ENCODE measurements around the gene PLXNA1. TPM values are rescaled to one million over a fixed set of nuclear protein-coding genes. Genes with fewer than 3 reads are reported as not detected.

Gene PLXNA1
- total and polyA plus RNA-seq, 9 of the 15 experiments (the other 6 are each of a cell fraction or from before 2014, with no cell fraction given): 0.23 to 59.9 (median 16.8) TPM

DNA sequence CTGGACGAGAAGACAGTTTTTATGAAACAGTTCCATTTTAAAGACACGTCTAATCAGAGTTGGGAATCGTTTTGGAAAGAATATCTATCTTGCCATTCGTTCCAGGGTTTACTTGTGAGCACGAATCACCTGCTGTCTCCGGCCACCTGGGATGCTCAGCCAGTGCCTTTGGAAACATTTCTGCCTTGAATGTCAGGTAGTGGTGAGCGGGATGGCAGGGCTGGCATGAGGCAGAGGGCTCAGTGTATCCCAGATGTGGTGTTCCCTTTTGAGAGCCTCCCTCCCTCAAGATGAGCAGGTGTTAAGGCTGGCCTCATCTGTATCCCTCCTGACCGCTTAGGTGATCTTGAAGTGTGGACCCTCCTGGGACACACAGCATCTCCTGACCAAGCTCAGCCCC is 47.9 kb upstream of the PLXNA1 start:
- intact Hi-C loops (cut with micrococcal nuclease) (no loop called here), in situ Hi-C loops (cut with MboI) (no loop called here)
- POLR2A ChIA-PET: interaction anchor here (0.8 to 1.7 kb wide), 3 partner anchors 11 to 89 kb away, joined by 3 to 4 read pairs (median 4); no protein-coding TSS in a partner anchor
- FAIRE-seq: no peak
- Histone ChIP-seq H3K27me3 (ENCODE audit: control insufficient read depth in 2 of 2, insufficient read depth in 2 of 2, low read length in 2 of 2) (no peaks in the 10 kb centered on the region), H3K79me2 (ENCODE audit: control insufficient read depth, insufficient read depth, low read length) (no peaks in the 10 kb centered on the region), H3K9me1 (ENCODE audit: control insufficient read depth, insufficient read depth, low read length) (no peaks in the 10 kb centered on the region), H3K36me3 (ENCODE audit: control insufficient read depth, insufficient read depth, low read length) (no peaks in the 10 kb centered on the region), H3K4me2 (ENCODE audit: insufficient read depth, low read length) (no peak overlapping the region), H2AFZ (ENCODE audit: low read depth, low read length) (no peak overlapping the region), H3K27ac (ENCODE audit: extremely low read depth, low read depth, low read length) (no peak overlapping the region), H3K9me3 (replicated peaks; ENCODE audit: control insufficient read depth, insufficient read depth, low read depth, low read length) (no peaks in the 10 kb centered on the region), H4K20me1 (replicated peaks; ENCODE audit: control insufficient read depth, insufficient read depth, low read length) (no peaks in the 10 kb centered on the region), H3K9ac (ENCODE audit: insufficient read depth in 1 of 2, low read depth in 2 of 2, low read length in 2 of 2) (no peak overlapping the region), H3K4me3 (no peak overlapping the region), H3K4me1 (replicated peaks in 1 of 2; ENCODE audit: control insufficient read depth in 2 of 2, insufficient read depth in 2 of 2, low read length in 2 of 2) (peaks cover 16 to 18% of the 10 kb centered on the region in 2 experiments; a peak in 4 of 5 replicates)
- CTCF ChIA-PET (ENCODE audit: low intra/inter-chr PET ratio): no interaction called here
- no peak for DNase-seq (ENCODE audit: extremely low read depth in 1 of 4, low spot score in 3 of 4)
- TF ChIP-seq ZNF24 (IDR thresholded peaks at IDR 0.05) (no peak), ZNF347 (CRISPR knock-in tag; IDR thresholded peaks at IDR 0.05; ENCODE audit: low read depth) (no peak), ZNF551 (CRISPR knock-in tag; IDR thresholded peaks at IDR 0.05) (no peak), MCM3 (IDR thresholded peaks at IDR 0.05) (no peak), HDGF (IDR thresholded peaks at IDR 0.05) (no peak), NCOR1 (IDR thresholded peaks at IDR 0.05) (no peak), EP400 (IDR thresholded peaks at IDR 0.05) (no peak), ARNT (IDR thresholded peaks at IDR 0.05) (no peak), ZNF75A (CRISPR knock-in tag; IDR thresholded peaks at IDR 0.05) (no peak), XRCC5 (IDR thresholded peaks at IDR 0.05; ENCODE audit: low read depth, low read length) (no peak), STAG1 (CRISPR knock-in tag; IDR thresholded peaks at IDR 0.05; ENCODE audit: borderline replicate concordance) (no peak), TGIF2 (CRISPR knock-in tag; IDR thresholded peaks at IDR 0.05) (no peak)
- TF ChIP-seq, protein P1, sequence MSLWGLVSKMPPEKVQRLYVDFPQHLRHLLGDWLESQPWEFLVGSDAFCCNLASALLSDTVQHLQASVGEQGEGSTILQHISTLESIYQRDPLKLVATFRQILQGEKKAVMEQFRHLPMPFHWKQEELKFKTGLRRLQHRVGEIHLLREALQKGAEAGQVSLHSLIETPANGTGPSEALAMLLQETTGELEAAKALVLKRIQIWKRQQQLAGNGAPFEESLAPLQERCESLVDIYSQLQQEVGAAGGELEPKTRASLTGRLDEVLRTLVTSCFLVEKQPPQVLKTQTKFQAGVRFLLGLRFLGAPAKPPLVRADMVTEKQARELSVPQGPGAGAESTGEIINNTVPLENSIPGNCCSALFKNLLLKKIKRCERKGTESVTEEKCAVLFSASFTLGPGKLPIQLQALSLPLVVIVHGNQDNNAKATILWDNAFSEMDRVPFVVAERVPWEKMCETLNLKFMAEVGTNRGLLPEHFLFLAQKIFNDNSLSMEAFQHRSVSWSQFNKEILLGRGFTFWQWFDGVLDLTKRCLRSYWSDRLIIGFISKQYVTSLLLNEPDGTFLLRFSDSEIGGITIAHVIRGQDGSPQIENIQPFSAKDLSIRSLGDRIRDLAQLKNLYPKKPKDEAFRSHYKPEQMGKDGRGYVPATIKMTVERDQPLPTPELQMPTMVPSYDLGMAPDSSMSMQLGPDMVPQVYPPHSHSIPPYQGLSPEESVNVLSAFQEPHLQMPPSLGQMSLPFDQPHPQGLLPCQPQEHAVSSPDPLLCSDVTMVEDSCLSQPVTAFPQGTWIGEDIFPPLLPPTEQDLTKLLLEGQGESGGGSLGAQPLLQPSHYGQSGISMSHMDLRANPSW (CRISPR knock-in tag; IDR thresholded peaks at IDR 0.05): no peak
- no TSS peak for BruUV-seq (replicated peaks)
- 54% methylated on average over 5 of the region's 8 CpGs for whole genome bisulfite sequencing (ENCODE audit: insufficient coverage, low coverage, missing lambda C conversion rate)
- ATAC-seq: no peak

Measured in K562 (cell line).